Astrocyte of the spinal cord (primary cell): ENCODE data around the gene CLEC14A.

ENCODE experiments used
- DNase-seq: peaks from one replicate; pipeline ENCODE4 v3.0.0; 2011; ENCODE audit warnings: low read depth, low spot score
- H3K4me3 ChIP-seq: 2 replicates; pipeline ENCODE4 v1.5.1; 2011; ENCODE audit warnings: low read depth, mild to moderate bottlenecking, low read length, moderate library complexity
- CTCF ChIP-seq: IDR thresholded peaks from 2 replicates; pipeline ENCODE4 v1.5.1; 2012; ENCODE audit warnings: low read depth, mild to moderate bottlenecking, low read length, inconsistent platforms
- in situ Hi-C: cut with HindIII; loops from 2 replicates; pipeline ENCODE4 v1.10.0; 2017; ENCODE audit warnings: low sequenced_read_pairs

CLEC14A gene

GRCh38 chr14:38254571-38255407 is 1.1 kb downstream of the CLEC14A start:
- TF ChIP-seq CTCF, result no peak
- H3K4me3 ChIP-seq, result peak overlapping the region; percentile 30
- in situ Hi-C loops, result no loop called here
- peak; percentile 17 for DNase-seq

- no peak for DNase-seq
- H3K4me3 ChIP-seq, result no peak overlapping the region
- TF ChIP-seq CTCF, result no peak
- in situ Hi-C loops, result no loop called here
These were observed 2.2 kb downstream of the CLEC14A start for GRCh38 chr14:38253676-38254075.

- TF ChIP-seq CTCF, result no peak
- no peak overlapping the region for H3K4me3 ChIP-seq
- in situ Hi-C loops, result no loop called here
- no peak for DNase-seq
These were observed 3.7 kb downstream of the CLEC14A start for GRCh38 chr14:38252066-38252710.

GRCh38 chr14:38250331-38250730 is 5.6 kb downstream of the CLEC14A start:
- DNase-seq, result no peak

GRCh38 chr14:38248321-38249028 is 7.4 kb downstream of the CLEC14A start:
- TF ChIP-seq CTCF, result peak; percentile 8
- H3K4me3 ChIP-seq, result no peak overlapping the region
- DNase-seq, result no peak
- in situ Hi-C loops, result no loop called here

More at GRCh38 chr14:38250331-38250730, 5.6 kb downstream of the CLEC14A start:
- no peak for TF ChIP-seq CTCF
- no peak overlapping the region for H3K4me3 ChIP-seq
- in situ Hi-C loops, result no loop called here

GRCh38 chr14:38243696-38244240 is 12.1 kb downstream of the CLEC14A start:
- TF ChIP-seq CTCF, result no peak
- no peak for DNase-seq
- no peak overlapping the region for H3K4me3 ChIP-seq
- in situ Hi-C loops, result no loop called here
